Measurements from ENCODE around the gene TRPC1. TPM values are rescaled to one million over a fixed set of nuclear protein-coding genes. Genes with fewer than 3 reads are reported as not detected.

The TRPC1 gene
- total RNA-seq, 1 experiment from 2014 or later: 18.6 TPM

DNA sequence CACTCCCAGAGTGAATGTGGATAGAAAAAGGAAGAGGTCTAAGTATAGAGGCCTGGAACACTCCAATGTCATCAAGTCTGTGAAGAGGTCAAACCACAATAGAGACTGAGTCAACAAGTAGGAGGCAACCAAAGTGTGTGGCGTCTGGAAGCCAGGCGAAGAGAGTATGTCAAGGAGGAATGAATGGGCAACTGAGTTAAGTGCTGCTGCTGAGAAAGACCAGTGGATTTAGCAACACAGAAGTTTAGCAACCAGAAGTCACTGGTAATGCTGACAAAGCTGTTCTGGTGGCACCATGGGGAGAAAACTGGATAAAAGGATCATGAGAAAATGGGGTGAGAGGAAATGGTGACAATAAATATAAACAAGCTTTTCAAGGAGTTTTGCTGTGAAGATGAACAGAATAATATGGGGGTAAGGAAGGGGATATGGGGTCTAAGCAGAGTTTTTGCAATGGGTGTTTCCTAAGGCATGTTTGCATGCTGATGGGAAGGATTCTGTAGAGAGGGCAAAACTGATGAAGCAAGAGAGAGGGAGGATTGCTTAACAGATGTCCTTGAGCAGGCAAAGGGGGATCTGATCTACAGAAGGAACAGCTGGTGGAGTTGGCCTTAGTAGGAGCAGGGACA lies 126.7 kb downstream of the TRPC1 start:
- Histone ChIP-seq H4K5ac (ENCODE audit: insufficient read length, low read depth, low read length) (no peak overlapping the region), H2BK20ac (ENCODE audit: low read depth, low read length, poor library complexity, severe bottlenecking) (no peak overlapping the region), H3K79me2 (ENCODE audit: insufficient read depth, low read length) (no peaks in the 10 kb centered on the region), H3K9me3 (ENCODE audit: control insufficient read depth, low read depth, low read length) (no peaks in the 10 kb centered on the region), H3K79me1 (ENCODE audit: insufficient read depth, low read depth, low read length, poor library complexity, severe bottlenecking) (no peaks in the 10 kb centered on the region), H3K9ac (ENCODE audit: extremely low read depth, insufficient read length, low read length) (no peak overlapping the region), H3K27me3 (ENCODE audit: insufficient read depth, low read length) (no peaks in the 10 kb centered on the region), H3K14ac (ENCODE audit: insufficient read depth, low read length) (no peak overlapping the region), H3K27ac (ENCODE audit: insufficient read length, low read depth, low read length) (no peak overlapping the region), H2AFZ (ENCODE audit: low read length) (no peak overlapping the region), H2BK15ac (ENCODE audit: low read depth, low read length) (no peak overlapping the region), H3K23me2 (ENCODE audit: insufficient read length, low read depth, low read length, poor library complexity, severe bottlenecking) (no peaks in the 10 kb centered on the region), H3K18ac (ENCODE audit: insufficient read length, low read depth, low read length) (no peak overlapping the region), H2BK120ac (ENCODE audit: low read depth, low read length, poor library complexity, severe bottlenecking) (no peak overlapping the region), H2BK5ac (ENCODE audit: insufficient read length, low read length) (no peak overlapping the region), H4K91ac (ENCODE audit: insufficient read length, low read depth, low read length) (no peak overlapping the region), H3K4me2 (ENCODE audit: insufficient read depth, insufficient read length, low read length) (no peak overlapping the region), H3K56ac (ENCODE audit: insufficient read length, low read depth, low read length) (no peak overlapping the region), H3K4ac (ENCODE audit: low read depth, low read length) (no peak overlapping the region), H3K4me1 (ENCODE audit: insufficient read depth, low read length) (peaks cover 2% of the 10 kb centered on the region; the same call in 1 of the 2 replicates), H3K23ac (ENCODE audit: insufficient read length, low read depth, low read length) (no peak overlapping the region), H2AK5ac (ENCODE audit: insufficient read length, low read length) (no peak overlapping the region), H4K20me1 (ENCODE audit: control insufficient read depth, insufficient read depth, insufficient read length) (no peaks in the 10 kb centered on the region), H2BK12ac (ENCODE audit: insufficient read length, low read depth, low read length) (no peak overlapping the region), H3T11ph (ENCODE audit: low read length) (no peak overlapping the region), H4K8ac (replicated peaks; ENCODE audit: insufficient read length, low read depth, low read length) (no peak overlapping the region)
- Mint-ChIP-seq H3K27me3 (ENCODE audit: low read depth) (peaks cover under 1% of the 10 kb centered on the region; the same call in 1 of the 2 replicates), H3K9me3 (no peaks in the 10 kb centered on the region), H3K27ac (no peak overlapping the region), H3K4me3 (no peak overlapping the region), H3K4me1 (peaks cover 16% of the 10 kb centered on the region in 2 experiments), H3K36me3 (ENCODE audit: insufficient read depth in 1 of 3, low read depth in 3 of 3) (peaks cover 3 to 7% (median 5%) of the 10 kb centered on the region in 3 experiments; a peak in 4 of 7 replicates)
- DNase-seq: no peak
- TF ChIP-seq CTCF (conservative IDR thresholded peaks at IDR 0.05): no peak
- WGBS (ENCODE audit: extremely low coverage, insufficient read length, low lambda C conversion rate): no CpG with 5 or more reads among the region's 2 CpGs
